GM19043 (cell line): Measurements from ENCODE around the gene NRDE2.
"Not testable (repeated sequence)": the region's sequence is repeated elsewhere in the genome, so short reads cannot be mapped to it uniquely, and the experiment has no call there.

ENCODE experiments used
- ATAC-seq: cut with Tn5 transposase; IDR thresholded peaks from one replicate; pipeline ENCODE4 v1.9.1; 2021; ENCODE audit warnings: low read depth; ENCODE audit not compliant: unreplicated experiment

NRDE2 gene

GRCh38 chr14:90275458-90275814, 56.3 kb downstream of the NRDE2 start:
- ATAC-seq = no peak

GRCh38 chr14:90274808-90275457, 56.8 kb downstream of the NRDE2 start:
- no peak for ATAC-seq

DNA sequence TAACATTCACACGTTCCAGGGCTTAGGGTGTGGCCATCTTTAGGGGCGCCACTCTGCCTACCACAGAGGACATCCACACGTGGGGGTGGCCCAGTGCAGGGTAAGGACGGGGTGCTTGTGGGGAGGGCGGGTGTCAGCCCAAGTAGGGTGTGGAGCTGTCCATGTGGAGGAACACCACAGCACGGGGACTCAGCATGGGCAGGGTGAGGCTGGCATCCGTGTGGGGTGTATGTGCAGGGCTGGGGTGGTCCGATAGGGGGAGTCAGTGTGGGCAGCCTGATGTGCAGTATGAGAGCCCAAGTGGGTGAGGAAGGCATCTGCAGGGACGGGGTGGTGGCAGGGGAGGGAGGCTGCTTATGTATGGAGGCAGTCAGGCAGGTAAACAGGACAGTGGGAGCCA, 57.7 kb downstream of the NRDE2 start:
- ATAC-seq = no peak

- no peak for ATAC-seq
These were observed 58.2 kb downstream of the NRDE2 start for GRCh38 chr14:90273532-90273931.

GRCh38 chr14:90272523-90272922, 59.2 kb downstream of the NRDE2 start:
- no peak for ATAC-seq

DNA sequence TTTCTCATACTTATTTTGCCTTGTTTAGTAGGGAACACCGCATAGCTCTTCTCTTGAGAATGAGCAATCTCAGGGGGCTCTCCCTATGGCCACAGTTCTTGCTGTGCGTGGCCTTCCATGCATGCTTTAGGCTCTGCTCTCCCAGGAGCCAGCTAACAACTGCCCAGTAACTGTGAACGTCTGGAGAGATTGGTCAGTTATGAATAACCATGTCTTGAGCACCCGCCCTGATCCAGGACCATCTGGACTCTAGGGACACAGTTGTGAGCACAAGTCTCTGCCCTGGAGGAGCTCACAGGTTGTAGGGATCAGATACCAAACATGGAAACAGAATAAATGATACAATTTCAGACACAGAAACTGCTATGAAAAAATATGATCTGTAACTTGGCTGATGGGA, 63.3 kb downstream of the NRDE2 start:
- no peak for ATAC-seq

DNA sequence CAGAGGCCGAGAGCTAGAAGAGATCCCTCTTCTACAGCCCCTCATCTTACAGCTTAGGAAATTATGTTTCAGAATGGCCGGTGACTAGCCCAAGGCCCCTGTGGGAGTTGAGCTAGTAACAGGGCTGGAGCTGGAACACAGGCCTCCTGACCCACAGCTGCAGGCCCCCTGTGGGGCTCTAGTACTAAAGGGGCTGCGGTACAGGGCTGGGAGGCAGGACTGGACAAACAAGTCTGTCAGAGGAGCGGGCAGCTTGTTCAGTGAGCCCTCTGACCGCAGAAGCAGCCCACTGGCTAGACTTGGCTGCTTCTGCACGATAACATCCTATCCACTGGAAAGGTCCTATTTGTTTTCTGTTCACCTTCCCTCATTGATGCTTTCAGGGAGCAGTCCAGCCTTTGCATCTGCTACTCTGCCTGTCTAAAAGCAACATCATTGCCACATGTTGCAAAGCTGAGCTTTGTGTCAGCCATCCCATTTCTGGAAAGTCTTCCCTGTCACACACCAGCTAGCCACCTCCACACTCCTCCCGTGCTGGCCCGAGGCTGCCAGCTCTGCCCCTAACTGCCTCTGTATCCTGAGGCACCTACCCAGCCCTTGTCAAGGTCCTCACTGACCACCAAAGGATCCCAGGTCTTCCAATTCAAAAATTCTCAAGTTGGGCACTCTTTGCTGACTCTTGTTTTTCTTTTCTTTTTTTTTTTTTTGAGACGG, 65.1 kb downstream of the NRDE2 start:
- no peak for ATAC-seq

DNA sequence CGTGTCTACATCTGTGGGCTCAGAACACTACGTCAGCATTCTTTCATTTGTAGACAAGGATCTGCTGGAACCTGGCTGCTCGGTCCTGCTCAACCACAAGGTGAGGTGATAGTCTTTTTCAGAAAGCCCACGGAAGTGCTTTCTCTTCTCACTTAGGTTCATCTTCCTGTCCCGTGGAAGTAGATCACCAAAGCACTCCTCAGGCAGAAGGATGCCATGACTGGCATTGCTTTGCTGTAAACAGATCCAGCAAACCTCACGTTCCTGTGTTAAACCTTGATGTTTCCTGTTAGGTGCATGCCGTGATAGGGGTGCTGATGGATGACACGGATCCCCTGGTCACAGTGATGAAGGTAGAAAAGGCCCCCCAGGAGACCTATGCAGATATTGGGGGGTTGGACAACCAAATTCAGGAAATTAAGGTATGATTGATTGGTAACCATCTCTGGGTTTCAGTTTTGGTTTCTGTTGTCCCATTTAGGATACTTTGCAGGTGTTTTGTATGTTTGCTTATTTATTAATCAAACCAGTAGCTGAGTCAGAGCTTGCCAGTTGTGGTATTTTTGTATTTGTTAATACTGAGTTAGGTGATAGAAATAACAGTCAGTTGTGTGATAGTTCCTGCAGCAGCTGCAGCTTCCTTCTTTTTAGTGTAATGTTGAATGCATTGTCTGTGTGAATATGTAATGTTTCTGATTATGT, 67.8 kb downstream of the NRDE2 start:
- ATAC-seq = peak; percentile 94

- ATAC-seq = peak; percentile 87
These were observed 75.2 kb downstream of the NRDE2 start, which contains the start of gene PSMC1 for GRCh38 chr14:90256354-90257131. Gene PSMC1 (plus strand): TSS chr14:90256553. CDS start chr14:90256598, 45 bp downstream.

GRCh38 chr14:90255871-90256270, 75.9 kb downstream of the NRDE2 start:
- ATAC-seq = no peak

DNA sequence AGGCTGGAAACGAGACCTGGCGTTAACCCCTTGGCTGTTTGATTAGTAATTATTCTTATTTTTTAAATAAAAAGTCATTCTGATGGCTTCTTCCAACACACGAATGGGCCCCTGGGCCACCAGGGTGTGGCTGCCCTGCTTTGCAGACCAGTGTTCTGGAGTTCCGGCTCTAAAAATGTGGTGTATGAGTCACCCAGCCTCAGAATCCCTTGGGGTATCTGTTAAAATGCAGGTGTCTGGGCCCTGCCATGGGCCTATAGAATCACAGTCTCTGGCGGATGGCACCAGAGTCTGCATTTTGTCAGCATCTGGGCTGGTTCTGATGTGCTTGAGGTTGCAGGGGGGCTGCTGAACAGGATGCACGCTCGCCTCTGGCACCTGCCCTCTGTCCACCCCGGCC, 77.9 kb downstream of the NRDE2 start:
- no peak for ATAC-seq

- no peak for ATAC-seq
These were observed 83.1 kb downstream of the NRDE2 start for GRCh38 chr14:90248594-90248993.

- ATAC-seq = not testable (repeated sequence)
These were observed 84.3 kb downstream of the NRDE2 start for GRCh38 chr14:90247441-90247840.

DNA sequence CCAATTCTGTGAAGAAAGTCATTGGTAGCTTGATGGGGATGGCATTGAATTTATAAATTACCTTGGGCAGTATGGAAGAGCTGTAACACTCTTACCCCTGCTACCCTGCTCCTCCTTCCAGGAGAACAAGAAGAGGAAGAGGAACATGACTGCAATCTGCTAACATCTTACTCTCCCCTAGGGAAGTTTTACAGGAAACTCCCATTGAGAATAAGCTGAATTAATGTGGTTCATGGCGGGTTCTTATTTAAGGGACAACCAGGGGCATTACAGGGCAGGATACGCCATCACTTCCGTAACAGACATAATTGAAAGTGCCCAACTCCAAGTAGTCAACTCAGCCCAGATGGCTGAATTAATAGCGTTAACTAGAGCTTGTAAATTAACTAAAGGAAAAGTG, 84.8 kb downstream of the NRDE2 start:
- no peak for ATAC-seq

DNA sequence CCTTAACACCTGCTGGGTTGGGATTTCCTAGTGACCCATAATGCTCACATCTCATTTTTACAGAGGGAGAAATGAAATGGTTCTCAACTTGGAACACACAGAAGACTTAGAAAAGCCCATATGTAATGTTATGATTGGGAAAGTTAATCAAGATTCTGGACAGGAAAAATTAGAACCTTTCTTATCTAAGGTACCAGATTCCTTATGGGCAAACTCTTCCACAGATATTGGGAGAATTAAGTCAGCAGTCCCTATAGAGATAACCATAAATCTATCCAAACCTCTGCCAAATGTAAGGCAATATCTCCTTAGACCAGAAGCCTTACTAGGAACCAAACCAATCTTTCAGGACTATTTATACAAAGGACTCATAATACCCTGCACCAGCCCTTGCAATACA, 89.3 kb downstream of the NRDE2 start:
- ATAC-seq = no peak

- no peak for ATAC-seq
These were observed 92.6 kb downstream of the NRDE2 start for GRCh38 chr14:90239139-90239538.

DNA sequence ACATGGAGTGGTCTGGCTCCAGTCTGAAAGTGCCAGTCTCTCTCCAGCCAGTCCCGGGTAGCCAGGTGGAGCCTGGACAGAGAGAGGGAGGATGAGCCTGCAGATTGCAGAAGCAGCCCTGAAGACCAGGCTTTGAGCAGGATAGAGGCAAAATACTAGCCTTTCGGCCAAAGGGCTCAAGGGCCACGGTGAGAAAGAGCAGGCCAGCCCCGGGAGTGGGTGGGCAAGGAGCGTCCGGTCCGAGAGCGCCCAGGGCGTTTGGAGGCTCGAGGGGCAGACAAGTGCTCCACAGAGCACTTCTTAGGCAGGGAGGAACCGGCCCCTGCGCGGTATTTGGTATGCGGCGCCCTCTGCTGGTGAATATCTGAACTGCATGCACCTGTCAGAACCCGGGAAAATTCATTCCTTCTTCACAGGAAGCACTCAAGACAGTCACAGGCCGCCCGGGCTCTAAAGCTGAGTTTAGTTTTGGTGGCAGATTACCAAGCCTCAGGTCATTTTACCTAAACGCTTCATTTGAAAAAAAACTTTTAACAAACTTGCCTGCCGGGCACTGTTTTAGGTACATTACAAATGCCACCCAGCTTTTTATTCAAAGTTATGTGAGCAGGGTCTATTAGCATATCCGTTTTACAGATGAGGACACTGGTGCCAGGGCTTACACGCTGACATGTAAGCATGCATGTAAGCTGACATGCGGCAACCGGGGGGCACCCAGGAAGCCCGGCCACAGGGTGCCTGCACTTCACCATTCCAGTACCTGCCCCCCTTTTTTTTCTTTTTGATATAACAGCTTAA, 96.4 kb downstream of the NRDE2 start:
- peak; percentile 85 for ATAC-seq

DNA sequence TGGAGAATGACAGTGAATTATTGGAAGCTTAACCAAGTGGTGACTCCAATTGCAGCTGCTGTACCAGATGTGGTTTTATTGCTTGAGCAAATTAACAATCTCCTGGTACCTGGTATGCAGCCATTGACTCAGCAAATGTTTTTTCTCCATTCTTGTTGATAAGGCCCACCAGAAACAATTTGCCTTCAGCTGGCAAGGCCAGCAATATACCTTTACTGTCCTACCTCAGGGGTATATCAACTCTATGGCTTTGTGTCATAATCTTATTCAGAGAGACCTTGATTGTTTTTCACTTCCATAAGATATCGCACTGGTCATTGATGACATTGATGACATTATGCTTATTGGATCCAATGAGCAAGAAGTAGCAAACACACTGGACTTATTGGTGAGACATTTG, 101.8 kb downstream of the NRDE2 start:
- ATAC-seq = not testable (repeated sequence)

GRCh38 chr14:90228478-90228877, 103.3 kb downstream of the NRDE2 start:
- ATAC-seq = no peak
